Neuronal stem cell (in vitro differentiated cells): ENCODE data around the gene ZMYND11.

Experiments used
- DNase-seq: peaks from one replicate; pipeline ENCODE4 v3.0.0-alpha.2; 2013; ENCODE audit warnings: low spot score
- H2AFZ ChIP-seq: one replicate; pipeline ENCODE4 v1.6.1; 2013; ENCODE audit warnings: mild to moderate bottlenecking, low read length, inconsistent platforms
- H2AK5ac ChIP-seq: 2 replicates; pipeline ENCODE4 v1.6.1; 2013; ENCODE audit warnings: low read depth, mild to moderate bottlenecking, inconsistent platforms, low read length, moderate library complexity, mixed read lengths
- H2BK120ac ChIP-seq: 2 replicates; pipeline ENCODE4 v1.6.1; 2013; ENCODE audit warnings: low read depth, mild to moderate bottlenecking, inconsistent platforms, low read length, moderate library complexity, mixed read lengths
- H2BK12ac ChIP-seq: one replicate; pipeline ENCODE4 v1.6.1; 2013; ENCODE audit warnings: low read length, inconsistent platforms
- H2BK15ac ChIP-seq: 2 replicates; pipeline ENCODE4 v1.6.1; 2013; ENCODE audit warnings: mild to moderate bottlenecking, low read length, inconsistent platforms, mixed read lengths
- H2BK5ac ChIP-seq: one replicate; pipeline ENCODE4 v1.6.1; 2013; ENCODE audit warnings: inconsistent platforms, mild to moderate bottlenecking, low read length, moderate library complexity
- H3K14ac ChIP-seq: one replicate; pipeline ENCODE4 v1.6.1; 2013; ENCODE audit warnings: low read length, inconsistent platforms
- H3K18ac ChIP-seq: 2 replicates; pipeline ENCODE4 v1.6.1; 2013; ENCODE audit warnings: low read length, inconsistent platforms
- H3K23ac ChIP-seq: 2 replicates; pipeline ENCODE4 v1.6.1; 2013; ENCODE audit warnings: low read depth, mild to moderate bottlenecking, mixed read lengths, low read length, inconsistent platforms; ENCODE audit not compliant: poor library complexity
- H3K27ac ChIP-seq: replicated peaks from 3 replicates; pipeline ENCODE4 v1.5.1; 2013; ENCODE audit warnings: low read length, inconsistent platforms
- H3K27me3 ChIP-seq, 3 experiments: 2 replicates each; pipeline ENCODE4 v1.6.1; 2013; ENCODE audit warnings: low read length in 3 of 3, mild to moderate bottlenecking in 2 of 3, inconsistent platforms in 1 of 3, low read depth in 1 of 3, mixed read lengths in 1 of 3, moderate library complexity in 1 of 3; ENCODE audit not compliant: control insufficient read depth in 3 of 3, insufficient read depth in 3 of 3
- H3K36me3 ChIP-seq, 2 donors: replicated peaks in 1 of 2; 2 replicates each; pipeline ENCODE4 v1.6.1; 2013; ENCODE audit warnings: low read length in 2 of 2; ENCODE audit not compliant: control insufficient read depth in 2 of 2, insufficient read depth in 2 of 2
- H3K4ac ChIP-seq: 2 replicates; pipeline ENCODE4 v1.6.1; 2013; ENCODE audit warnings: inconsistent platforms, mild to moderate bottlenecking, low read length, moderate library complexity
- H3K4me1 ChIP-seq, 2 donors: 1 replicate in 1 of 2; 2 replicates in 1 of 2; pipeline ENCODE4 v1.6.1; 2013; ENCODE audit warnings: low read length in 2 of 2, low read depth in 1 of 2; ENCODE audit not compliant: control insufficient read depth in 2 of 2, insufficient read depth in 1 of 2
- H3K4me2 ChIP-seq: one replicate; pipeline ENCODE4 v1.6.1; 2013; ENCODE audit warnings: mild to moderate bottlenecking, low read length, inconsistent platforms; ENCODE audit not compliant: insufficient read depth, poor library complexity, severe bottlenecking
- H3K4me3 ChIP-seq, 2 donors: 2 replicates each; pipeline ENCODE4 v1.5.1; 2013; ENCODE audit warnings: low read length in 2 of 2, mild to moderate bottlenecking in 2 of 2, inconsistent platforms in 1 of 2, moderate library complexity in 1 of 2
- H3K79me1 ChIP-seq: one replicate; pipeline ENCODE4 v1.6.1; 2013; ENCODE audit warnings: low read depth, mild to moderate bottlenecking, inconsistent platforms, low read length, moderate library complexity
- H3K9ac ChIP-seq: one replicate; pipeline ENCODE4 v1.6.1; 2013; ENCODE audit warnings: mild to moderate bottlenecking, low read depth, low read length, inconsistent platforms; ENCODE audit not compliant: poor library complexity
- H3K9me3 ChIP-seq, 2 donors: replicated peaks in 1 of 2; 2 replicates each; pipeline versions ENCODE3 to v1.6.1; 2013; ENCODE audit warnings: low read length in 2 of 2, mild to moderate bottlenecking in 2 of 2, inconsistent platforms in 1 of 2, low read depth in 1 of 2, mixed read lengths in 1 of 2, moderate library complexity in 1 of 2; ENCODE audit not compliant: control insufficient read depth in 2 of 2, insufficient read depth in 1 of 2
- H4K8ac ChIP-seq: one replicate; pipeline ENCODE4 v1.6.1; 2013; ENCODE audit warnings: low read depth, mild to moderate bottlenecking, inconsistent platforms, low read length, moderate library complexity
- H4K91ac ChIP-seq: one replicate; pipeline ENCODE4 v1.6.1; 2013; ENCODE audit warnings: low read length, low read depth, mild to moderate bottlenecking, inconsistent platforms; ENCODE audit not compliant: poor library complexity
- WGBS, 2 donors: extraction: QIAGEN DNeasy Blood & Tissue Kit; methylation state at CpG; one replicate each; pipeline ENCODE4 v1.1.7; 2013; ENCODE audit warnings: missing lambda C conversion rate in 2 of 2, mixed read lengths in 1 of 2; ENCODE audit not compliant: insufficient read length in 2 of 2, insufficient replicate concordance in 1 of 2; ENCODE audit errors: extremely low coverage in 2 of 2; 5-methylcytosine and 5-hydroxymethylcytosine counted together

The ZMYND11 gene

GRCh38 chr10:224571-224970 lies 89.3 kb downstream of the ZMYND11 start:
- H3K4ac ChIP-seq: no peak overlapping the region
- no peak overlapping the region for H2AFZ ChIP-seq
- WGBS, 2 donors: no CpG with 5 or more reads among the region's 3 CpGs
- no peak overlapping the region for H2AK5ac ChIP-seq
- no peak overlapping the region for H2BK15ac ChIP-seq
- H3K27ac ChIP-seq: no peak overlapping the region
- H3K4me1 ChIP-seq: no peaks in the 10 kb centered on the region
- H2BK12ac ChIP-seq: no peak overlapping the region
- no peak for DNase-seq
- no peak overlapping the region for H4K8ac ChIP-seq
- no peak overlapping the region for H3K14ac ChIP-seq
- no peaks in the 10 kb centered on the region for H3K27me3 ChIP-seq
- no peaks in the 10 kb centered on the region for H3K9me3 ChIP-seq
- no peak overlapping the region for H3K4me3 ChIP-seq
- H2BK120ac ChIP-seq: no peak overlapping the region
- no peak overlapping the region for H2BK5ac ChIP-seq
- H3K36me3 ChIP-seq: peaks cover 0 to 10% of the 10 kb centered on the region in 2 donors
- H3K23ac ChIP-seq: no peak overlapping the region
- H3K79me1 ChIP-seq: no peaks in the 10 kb centered on the region
- no peak overlapping the region for H3K4me2 ChIP-seq
- H4K91ac ChIP-seq: no peak overlapping the region
- H3K18ac ChIP-seq: no peak overlapping the region
- H3K9ac ChIP-seq: no peak overlapping the region

- Histone ChIP-seq H3K9me3 (no peaks in the 10 kb centered on the region), H2BK120ac (no peak overlapping the region), H2BK5ac (no peak overlapping the region), H3K27me3 (no peaks in the 10 kb centered on the region), H4K8ac (no peak overlapping the region), H2BK15ac (no peak overlapping the region), H3K4me3 (no peak overlapping the region), H3K4me1 (no peaks in the 10 kb centered on the region), H3K4me2 (no peak overlapping the region), H3K36me3 (peaks cover 0 to 10% of the 10 kb centered on the region in 2 donors), H2AK5ac (no peak overlapping the region), H3K23ac (no peak overlapping the region), H3K9ac (no peak overlapping the region), H3K4ac (no peak overlapping the region), H3K27ac (no peak overlapping the region), H2BK12ac (no peak overlapping the region), H2AFZ (no peak overlapping the region), H3K18ac (no peak overlapping the region), H3K79me1 (no peaks in the 10 kb centered on the region), H4K91ac (no peak overlapping the region), H3K14ac (no peak overlapping the region)
- no CpG with 5 or more reads among the region's 2 CpGs for WGBS, 2 donors
- no peak for DNase-seq
These were observed 90.8 kb downstream of the ZMYND11 start for GRCh38 chr10:226018-226417.

- no peak overlapping the region for H4K8ac ChIP-seq
- no peak overlapping the region for H2BK120ac ChIP-seq
- DNase-seq: no peak
- H2AK5ac ChIP-seq: no peak overlapping the region
- H3K79me1 ChIP-seq: no peaks in the 10 kb centered on the region
- no peak overlapping the region for H2AFZ ChIP-seq
- H3K4me3 ChIP-seq: no peak overlapping the region
- no peak overlapping the region for H3K4me2 ChIP-seq
- H2BK12ac ChIP-seq: no peak overlapping the region
- no peak overlapping the region for H2BK5ac ChIP-seq
- H3K14ac ChIP-seq: no peak overlapping the region
- no peak overlapping the region for H3K4ac ChIP-seq
- no peak overlapping the region for H2BK15ac ChIP-seq
- H3K27me3 ChIP-seq: no peaks in the 10 kb centered on the region
- H3K9ac ChIP-seq: no peak overlapping the region
- no peak overlapping the region for H3K23ac ChIP-seq
- H4K91ac ChIP-seq: no peak overlapping the region
- H3K9me3 ChIP-seq: no peaks in the 10 kb centered on the region
- WGBS, 2 donors: no CpG with 5 or more reads among the region's 2 CpGs
- H3K27ac ChIP-seq: no peak overlapping the region
- no peaks in the 10 kb centered on the region for H3K4me1 ChIP-seq
- H3K18ac ChIP-seq: no peak overlapping the region
- H3K36me3 ChIP-seq: peaks cover 0 to 6% of the 10 kb centered on the region in 2 donors
These were observed 91.8 kb downstream of the ZMYND11 start for GRCh38 chr10:227014-227413.

GRCh38 chr10:228366-228765 lies 93.1 kb downstream of the ZMYND11 start:
- Histone ChIP-seq H3K79me1 (no peaks in the 10 kb centered on the region), H2BK120ac (no peak overlapping the region), H3K4me3 (no peak overlapping the region)

More at GRCh38 chr10:228366-228765, 93.1 kb downstream of the ZMYND11 start:
- Histone ChIP-seq H3K18ac (no peak overlapping the region), H3K4ac (no peak overlapping the region), H2BK5ac (no peak overlapping the region), H2BK15ac (no peak overlapping the region), H3K9me3 (no peaks in the 10 kb centered on the region), H3K27ac (no peak overlapping the region), H3K23ac (no peak overlapping the region), H3K36me3 (peaks cover 0 to 6% of the 10 kb centered on the region in 2 donors), H2AFZ (no peak overlapping the region), H2AK5ac (no peak overlapping the region), H2BK12ac (no peak overlapping the region), H4K8ac (no peak overlapping the region), H3K9ac (no peak overlapping the region), H3K14ac (no peak overlapping the region), H3K4me2 (no peak overlapping the region), H3K27me3 (no peaks in the 10 kb centered on the region), H4K91ac (no peak overlapping the region), H3K4me1 (no peaks in the 10 kb centered on the region)
- no CpG with 5 or more reads among the region's 6 CpGs for WGBS, 2 donors
- no peak for DNase-seq
